HG02798 (cell line): Measurements from ENCODE around the gene FBXL14.
"Not testable (repeated sequence)": the region's sequence is repeated elsewhere in the genome, so short reads cannot be mapped to it uniquely, and the experiment has no call there.

Source experiments
- ATAC-seq: cut with Tn5 transposase; IDR thresholded peaks from one replicate; pipeline ENCODE4 v1.9.1; 2021; ENCODE audit warnings: mild to moderate bottlenecking; ENCODE audit not compliant: unreplicated experiment, poor library complexity

Gene FBXL14

GRCh38 chr12:1575408-1576401 is 18.7 kb downstream of the FBXL14 start:
- no peak for ATAC-seq

GRCh38 chr12:1574865-1575259 is 19.5 kb downstream of the FBXL14 start:
- no peak for ATAC-seq

- ATAC-seq, result no peak
Measured at GRCh38 chr12:1573960-1574864, 20.2 kb downstream of the FBXL14 start.

GRCh38 chr12:1572731-1573130 is 21.6 kb downstream of the FBXL14 start:
- no peak for ATAC-seq

- no peak for ATAC-seq
Measured at GRCh38 chr12:1567852-1568251, 26.5 kb downstream of the FBXL14 start.

GRCh38 chr12:1566449-1567135 is 27.8 kb downstream of the FBXL14 start:
- ATAC-seq, result no peak

GRCh38 chr12:1565172-1565571 is 29.2 kb downstream of the FBXL14 start:
- ATAC-seq, result no peak

GRCh38 chr12:1564067-1564466 is 30.3 kb downstream of the FBXL14 start:
- no peak for ATAC-seq

GRCh38 chr12:1562813-1563407 is 31.5 kb downstream of the FBXL14 start:
- no peak for ATAC-seq

GRCh38 chr12:1560704-1561103 is 33.7 kb downstream of the FBXL14 start:
- no peak for ATAC-seq

- ATAC-seq, result no peak
Measured at GRCh38 chr12:1559676-1560091, 34.7 kb downstream of the FBXL14 start.

- ATAC-seq, result not testable (repeated sequence)
Measured at GRCh38 chr12:1558108-1558507, 36.3 kb downstream of the FBXL14 start.

- ATAC-seq, result peak; percentile 96
Measured at GRCh38 chr12:1553987-1554982, 40.1 kb downstream of the FBXL14 start.

GRCh38 chr12:1553536-1553935 is 40.8 kb downstream of the FBXL14 start:
- ATAC-seq, result no peak

GRCh38 chr12:1552911-1553491 is 41.4 kb downstream of the FBXL14 start:
- ATAC-seq, result no peak

GRCh38 chr12:1552171-1552570 is 42.2 kb downstream of the FBXL14 start:
- no peak for ATAC-seq

GRCh38 chr12:1551496-1551895 is 42.9 kb downstream of the FBXL14 start:
- no peak for ATAC-seq

- no peak for ATAC-seq
Measured at GRCh38 chr12:1546931-1547640, 47.3 kb downstream of the FBXL14 start.
